ENCODE measurements around the gene EML2. TPM values are rescaled to one million over a fixed set of nuclear protein-coding genes. Genes with fewer than 3 reads are reported as not detected.

The EML2 gene
- total and polyA plus RNA-seq, 10 of the 15 experiments (the other 5 are each of a cell fraction or from before 2014, with no cell fraction given): 1.6 to 64.0 (median 27.5) TPM

DNA sequence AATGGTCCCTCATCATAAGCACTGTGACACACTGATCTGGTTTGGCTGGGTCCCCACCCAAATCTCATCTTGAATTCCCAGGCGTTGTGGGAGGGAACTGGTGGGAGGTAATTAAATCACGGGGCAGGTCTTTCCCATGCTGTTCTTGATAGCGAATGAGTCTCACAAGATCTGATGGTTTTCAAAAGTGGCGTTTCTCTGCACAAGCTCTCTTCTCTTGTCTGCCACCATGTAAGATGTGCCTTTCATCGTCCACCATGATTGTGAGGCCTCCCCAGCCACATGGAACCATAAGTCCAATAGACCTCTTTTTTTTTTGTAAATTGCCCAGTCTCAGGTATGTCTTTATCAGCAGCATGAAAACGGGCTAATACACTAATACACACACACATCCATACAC lies 30.2 kb downstream of the EML2 start (continued):
- no peak for TF ChIP-seq BCL11A (IDR thresholded peaks at IDR 0.05; ENCODE audit: low read depth, low read length)
- TF ChIP-seq, protein P1, sequence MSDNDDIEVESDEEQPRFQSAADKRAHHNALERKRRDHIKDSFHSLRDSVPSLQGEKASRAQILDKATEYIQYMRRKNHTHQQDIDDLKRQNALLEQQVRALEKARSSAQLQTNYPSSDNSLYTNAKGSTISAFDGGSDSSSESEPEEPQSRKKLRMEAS (IDR thresholded peaks at IDR 0.05; ENCODE audit: low read depth, low read length): no peak
- TF ChIP-seq, protein P2, sequence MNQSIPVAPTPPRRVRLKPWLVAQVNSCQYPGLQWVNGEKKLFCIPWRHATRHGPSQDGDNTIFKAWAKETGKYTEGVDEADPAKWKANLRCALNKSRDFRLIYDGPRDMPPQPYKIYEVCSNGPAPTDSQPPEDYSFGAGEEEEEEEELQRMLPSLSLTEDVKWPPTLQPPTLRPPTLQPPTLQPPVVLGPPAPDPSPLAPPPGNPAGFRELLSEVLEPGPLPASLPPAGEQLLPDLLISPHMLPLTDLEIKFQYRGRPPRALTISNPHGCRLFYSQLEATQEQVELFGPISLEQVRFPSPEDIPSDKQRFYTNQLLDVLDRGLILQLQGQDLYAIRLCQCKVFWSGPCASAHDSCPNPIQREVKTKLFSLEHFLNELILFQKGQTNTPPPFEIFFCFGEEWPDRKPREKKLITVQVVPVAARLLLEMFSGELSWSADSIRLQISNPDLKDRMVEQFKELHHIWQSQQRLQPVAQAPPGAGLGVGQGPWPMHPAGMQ (IDR thresholded peaks at IDR 0.05; ENCODE audit: borderline replicate concordance): no peak
- TF ChIP-seq SIN3A (IDR thresholded peaks at IDR 0.05; ENCODE audit: low read depth, low read length): no peak
- TF ChIP-seq, protein P3, sequence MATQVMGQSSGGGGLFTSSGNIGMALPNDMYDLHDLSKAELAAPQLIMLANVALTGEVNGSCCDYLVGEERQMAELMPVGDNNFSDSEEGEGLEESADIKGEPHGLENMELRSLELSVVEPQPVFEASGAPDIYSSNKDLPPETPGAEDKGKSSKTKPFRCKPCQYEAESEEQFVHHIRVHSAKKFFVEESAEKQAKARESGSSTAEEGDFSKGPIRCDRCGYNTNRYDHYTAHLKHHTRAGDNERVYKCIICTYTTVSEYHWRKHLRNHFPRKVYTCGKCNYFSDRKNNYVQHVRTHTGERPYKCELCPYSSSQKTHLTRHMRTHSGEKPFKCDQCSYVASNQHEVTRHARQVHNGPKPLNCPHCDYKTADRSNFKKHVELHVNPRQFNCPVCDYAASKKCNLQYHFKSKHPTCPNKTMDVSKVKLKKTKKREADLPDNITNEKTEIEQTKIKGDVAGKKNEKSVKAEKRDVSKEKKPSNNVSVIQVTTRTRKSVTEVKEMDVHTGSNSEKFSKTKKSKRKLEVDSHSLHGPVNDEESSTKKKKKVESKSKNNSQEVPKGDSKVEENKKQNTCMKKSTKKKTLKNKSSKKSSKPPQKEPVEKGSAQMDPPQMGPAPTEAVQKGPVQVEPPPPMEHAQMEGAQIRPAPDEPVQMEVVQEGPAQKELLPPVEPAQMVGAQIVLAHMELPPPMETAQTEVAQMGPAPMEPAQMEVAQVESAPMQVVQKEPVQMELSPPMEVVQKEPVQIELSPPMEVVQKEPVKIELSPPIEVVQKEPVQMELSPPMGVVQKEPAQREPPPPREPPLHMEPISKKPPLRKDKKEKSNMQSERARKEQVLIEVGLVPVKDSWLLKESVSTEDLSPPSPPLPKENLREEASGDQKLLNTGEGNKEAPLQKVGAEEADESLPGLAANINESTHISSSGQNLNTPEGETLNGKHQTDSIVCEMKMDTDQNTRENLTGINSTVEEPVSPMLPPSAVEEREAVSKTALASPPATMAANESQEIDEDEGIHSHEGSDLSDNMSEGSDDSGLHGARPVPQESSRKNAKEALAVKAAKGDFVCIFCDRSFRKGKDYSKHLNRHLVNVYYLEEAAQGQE (IDR thresholded peaks at IDR 0.05; ENCODE audit: low read depth, low read length): no peak
- TF ChIP-seq SPI1 (IDR thresholded peaks at IDR 0.05; ENCODE audit: borderline replicate concordance, insufficient read depth, low read depth, low read length): no peak
- no peak for TF ChIP-seq MXI1 (IDR thresholded peaks at IDR 0.05; ENCODE audit: low read depth, low read length)

All from GM12878 (cell line).